Stimulated activated CD4-positive, alpha-beta T cell treated with anti-CD3 and anti-CD28 coated beads, Interleukin-1b, Interleukin-23, amount 100 ng/mL, for 1 hour (primary cell): Measurements from ENCODE around the gene NCK2.

Experiments
- DNase-seq, 2 donors: peaks; one replicate each; pipeline ENCODE4 v3.0.0-alpha.2; 2020; ENCODE audit warnings: low read depth in 2 of 2

The NCK2 gene

GRCh38 chr2:105813045-105813315, 68.3 kb downstream of the NCK2 start:
- DNase-seq = no peak

DNA sequence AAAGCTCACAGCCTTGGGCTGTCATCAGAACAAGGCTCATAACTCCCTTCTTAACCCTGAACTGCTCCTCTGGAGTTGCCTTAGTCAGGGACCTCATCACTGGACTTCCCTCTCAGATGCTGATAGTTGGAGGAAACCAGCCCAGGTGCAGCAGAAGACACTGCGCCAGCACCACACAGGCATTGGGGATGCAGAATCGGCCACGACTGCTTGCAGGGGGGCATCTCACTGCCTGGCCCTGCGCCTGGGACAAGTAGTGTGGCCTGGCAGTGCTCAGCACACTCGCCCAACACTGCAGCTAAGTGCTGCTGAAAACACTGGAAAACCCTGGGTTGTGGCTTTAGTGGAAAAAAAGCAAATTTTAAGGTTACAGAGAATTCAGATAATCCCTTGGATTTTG, 68.7 kb downstream of the NCK2 start:
- no peak for DNase-seq

DNA sequence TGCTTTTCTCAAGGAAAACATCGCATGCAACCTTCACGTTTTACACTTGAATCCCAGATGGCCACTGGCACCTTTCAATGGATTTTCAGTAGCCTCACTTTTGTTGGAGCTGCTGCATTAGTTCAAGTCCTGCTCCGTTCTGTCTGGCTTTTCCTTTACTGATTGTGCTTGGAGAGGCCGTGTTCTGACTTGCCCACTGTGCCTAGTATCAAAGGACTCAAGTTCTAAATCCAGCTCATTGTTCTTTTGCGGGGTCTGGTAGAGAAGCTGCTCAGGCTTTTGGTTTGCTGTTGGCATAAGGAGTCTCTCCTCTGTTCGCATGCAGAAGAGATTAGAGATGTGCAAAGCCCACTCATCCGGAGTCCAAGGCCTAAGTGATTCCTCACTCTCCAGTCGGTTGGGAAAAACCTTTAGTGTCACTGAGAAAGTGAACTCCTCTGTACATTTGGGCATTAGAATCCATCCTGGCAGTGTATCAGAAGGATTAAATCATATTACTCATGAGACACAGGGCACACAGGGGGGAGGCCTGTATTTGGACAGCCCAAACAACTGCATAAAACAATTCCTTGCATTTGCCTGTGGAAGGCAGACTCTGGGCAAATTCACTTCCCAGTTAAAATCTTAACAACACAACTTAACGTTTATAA, 69.7 kb downstream of the NCK2 start:
- DNase-seq = no peak

DNA sequence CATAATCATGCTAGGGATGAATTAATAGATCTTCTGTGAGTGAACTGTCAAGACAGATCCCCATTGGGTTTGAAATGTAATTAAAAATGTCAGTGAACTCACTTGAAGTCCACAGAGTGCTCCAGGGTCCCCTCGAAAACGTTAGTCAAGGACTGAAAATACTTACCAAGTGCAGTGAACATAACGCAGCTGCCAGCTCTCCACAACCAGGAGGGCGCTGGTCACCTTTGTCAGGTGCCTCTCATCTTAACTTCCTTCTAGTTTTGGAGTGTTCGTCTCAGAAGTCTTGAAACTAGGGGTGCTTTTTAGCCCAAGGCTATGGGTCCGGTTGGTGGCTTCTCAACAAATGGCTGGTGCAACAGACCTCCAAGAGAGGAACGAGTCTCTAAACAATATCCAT, 70.7 kb downstream of the NCK2 start:
- DNase-seq = no peak

- DNase-seq = no peak
Measured at GRCh38 chr2:105820151-105820550, 75.4 kb downstream of the NCK2 start.

- DNase-seq = no peak
Measured at GRCh38 chr2:105820691-105821090, 76.0 kb downstream of the NCK2 start.

DNA sequence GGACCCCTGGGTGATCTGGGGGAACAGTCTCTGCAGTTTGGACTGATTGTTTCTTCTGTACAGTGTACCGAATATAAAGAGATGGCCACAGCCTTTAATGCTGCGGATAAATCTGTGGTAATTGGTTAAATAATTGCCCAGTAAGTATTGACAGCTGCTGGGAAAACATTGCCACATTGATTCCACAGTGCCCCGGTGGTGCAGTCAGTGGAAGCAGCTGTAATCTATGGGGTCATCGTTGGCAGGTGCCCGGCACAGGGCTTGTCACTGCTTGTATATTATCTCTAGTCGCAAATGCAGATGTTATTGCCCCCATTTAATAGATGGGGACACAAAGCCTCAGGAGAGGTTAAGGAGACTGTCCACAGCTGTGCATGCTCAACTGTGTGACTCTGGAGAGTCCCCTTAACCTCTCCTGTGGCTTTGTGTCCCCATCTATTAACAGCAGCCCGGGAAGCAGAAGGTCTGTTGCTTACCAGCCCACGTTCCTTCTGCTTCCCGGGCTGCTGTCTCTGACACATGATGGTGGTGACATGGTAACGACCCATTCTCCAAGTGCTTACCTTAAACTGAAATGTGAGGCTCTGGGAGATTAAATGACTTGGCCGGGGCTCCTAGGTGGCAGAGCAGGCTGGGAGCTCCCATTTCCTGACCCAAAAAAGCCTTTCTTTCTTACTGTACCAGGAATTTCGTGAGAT, 76.9 kb downstream of the NCK2 start:
- DNase-seq = no peak

GRCh38 chr2:105822186-105822585, 77.5 kb downstream of the NCK2 start:
- no peak for DNase-seq

- DNase-seq = no peak
Measured at GRCh38 chr2:105824446-105824845, 79.7 kb downstream of the NCK2 start.

GRCh38 chr2:105827351-105828096, 82.8 kb downstream of the NCK2 start:
- no peak for DNase-seq

DNA sequence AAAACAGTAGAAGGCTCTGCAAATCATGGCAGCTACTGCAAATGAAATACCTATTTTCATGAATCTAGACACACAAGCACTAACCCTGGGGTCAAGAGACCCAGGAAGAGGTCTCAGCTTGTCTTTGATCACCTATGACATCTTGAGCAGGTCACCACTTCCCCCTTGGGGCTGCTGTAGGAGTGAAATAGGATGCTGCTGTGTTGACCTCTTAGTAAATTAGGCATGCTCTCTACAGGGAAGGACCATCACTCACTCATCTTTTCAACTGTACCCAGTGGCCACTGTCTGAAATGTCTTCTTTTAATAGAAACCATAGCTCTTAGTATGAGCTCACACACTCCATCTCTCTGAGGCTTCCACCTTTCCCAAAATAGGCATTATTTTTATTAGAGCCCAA, 83.8 kb downstream of the NCK2 start:
- DNase-seq = no peak

- DNase-seq = no peak
Measured at GRCh38 chr2:105834931-105835330, 90.2 kb downstream of the NCK2 start.

GRCh38 chr2:105836341-105836740, 91.6 kb downstream of the NCK2 start:
- no peak for DNase-seq

DNA sequence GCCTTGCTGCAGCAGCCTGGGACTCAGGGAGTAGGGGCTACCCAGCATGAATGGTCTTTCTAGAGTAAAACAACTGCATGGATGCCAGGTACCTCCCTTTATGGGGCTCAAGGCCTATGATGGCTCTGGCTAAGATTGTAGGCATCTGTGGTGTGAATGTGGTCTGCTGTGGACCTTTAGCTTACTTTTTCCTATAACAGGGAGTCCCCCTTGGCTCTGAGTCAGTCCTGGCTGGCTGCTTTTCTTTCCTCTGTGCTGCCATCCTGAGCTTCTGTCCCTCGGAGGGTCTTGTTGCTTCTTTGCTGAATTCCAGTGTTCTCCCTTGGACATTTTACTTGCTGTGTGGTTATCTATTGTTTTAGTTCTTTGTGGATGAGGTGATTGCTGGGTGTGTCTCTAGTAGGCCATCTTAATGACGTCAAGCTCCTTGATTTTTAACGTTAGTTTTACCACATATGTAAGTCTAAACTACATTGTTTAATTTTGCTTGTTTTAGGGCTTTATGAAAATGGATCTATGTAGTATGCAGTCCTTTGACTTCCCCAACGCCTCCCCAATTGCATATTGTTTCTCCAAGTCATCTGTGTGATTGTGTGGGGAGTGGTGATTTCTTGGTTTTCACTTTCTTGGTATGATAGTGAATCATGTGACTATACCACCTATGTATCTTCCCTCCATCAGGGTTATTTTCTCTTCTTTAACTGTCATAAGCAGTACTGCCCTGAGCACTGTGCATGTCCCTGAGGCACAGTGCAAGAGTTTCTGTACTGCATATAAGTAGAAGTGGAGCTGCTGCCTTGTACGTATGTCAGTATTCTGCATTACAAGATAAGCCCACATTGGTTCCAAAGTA, 92.4 kb downstream of the NCK2 start:
- no peak for DNase-seq

- DNase-seq = no peak
Measured at GRCh38 chr2:105839793-105840192, 95.1 kb downstream of the NCK2 start.

- DNase-seq = no peak
Measured at GRCh38 chr2:105840933-105841332, 96.2 kb downstream of the NCK2 start.

DNA sequence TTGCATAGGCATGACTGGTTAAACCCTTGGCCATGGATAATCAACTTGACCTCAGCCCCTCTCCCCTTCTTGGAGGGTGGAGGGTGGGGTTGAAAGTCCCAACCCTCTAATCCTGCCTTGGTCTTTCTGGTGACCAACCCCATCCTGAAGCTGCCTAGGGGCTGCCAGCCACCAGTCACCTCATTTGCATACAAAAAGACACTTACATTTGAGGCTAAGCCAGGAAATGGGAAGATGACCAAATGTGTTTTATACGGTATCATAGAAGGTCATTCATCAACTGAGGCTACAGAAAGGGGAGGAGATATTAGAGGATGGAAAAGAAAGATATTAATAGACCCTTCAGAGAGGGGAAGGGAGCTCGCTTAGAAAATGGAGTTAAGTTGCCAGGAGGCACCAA, 96.8 kb downstream of the NCK2 start:
- no peak for DNase-seq

- DNase-seq = no peak
Measured at GRCh38 chr2:105842555-105842954, 97.8 kb downstream of the NCK2 start.

DNA sequence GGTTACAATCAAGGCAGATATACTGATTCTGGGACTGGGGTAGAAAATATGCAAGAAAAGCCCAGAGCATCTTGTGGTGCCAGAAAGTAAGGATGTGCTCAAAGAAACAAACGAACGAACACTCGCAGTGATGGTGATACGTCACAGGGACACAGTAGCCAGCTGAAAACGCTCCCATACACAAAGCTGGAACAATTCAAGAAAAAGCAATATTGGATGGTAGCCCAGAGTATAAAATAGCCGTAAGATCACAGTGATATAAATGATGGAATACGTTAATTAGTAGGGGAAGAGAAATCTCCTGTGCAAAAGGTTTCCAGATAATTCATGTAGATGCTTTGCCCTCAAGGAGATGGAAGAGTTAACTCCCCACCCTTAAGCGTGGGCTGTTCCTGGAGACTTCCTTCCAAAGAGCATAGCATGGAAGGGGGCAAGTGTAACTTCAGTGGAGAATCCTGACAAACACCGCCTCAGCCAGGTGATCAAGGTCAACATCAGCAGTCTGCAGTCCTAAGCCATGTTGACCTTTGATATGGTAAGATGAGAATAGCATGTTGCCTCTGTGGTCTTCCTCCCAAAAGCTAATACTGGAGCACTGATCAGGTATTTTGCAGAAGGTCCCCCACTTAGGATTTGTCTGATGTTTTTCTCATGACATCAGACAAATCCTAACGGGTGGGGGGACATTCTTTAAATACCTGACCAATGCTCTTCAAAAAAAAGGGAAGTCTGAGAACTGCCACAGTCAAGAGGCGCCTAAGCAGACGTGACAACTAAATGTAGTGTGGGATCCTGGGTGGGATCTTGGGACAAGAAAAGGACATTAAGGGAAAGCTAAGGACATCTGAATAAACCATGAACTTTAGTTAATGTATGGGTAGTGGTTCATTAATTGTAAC, 99.0 kb downstream of the NCK2 start:
- DNase-seq = no peak

DNA sequence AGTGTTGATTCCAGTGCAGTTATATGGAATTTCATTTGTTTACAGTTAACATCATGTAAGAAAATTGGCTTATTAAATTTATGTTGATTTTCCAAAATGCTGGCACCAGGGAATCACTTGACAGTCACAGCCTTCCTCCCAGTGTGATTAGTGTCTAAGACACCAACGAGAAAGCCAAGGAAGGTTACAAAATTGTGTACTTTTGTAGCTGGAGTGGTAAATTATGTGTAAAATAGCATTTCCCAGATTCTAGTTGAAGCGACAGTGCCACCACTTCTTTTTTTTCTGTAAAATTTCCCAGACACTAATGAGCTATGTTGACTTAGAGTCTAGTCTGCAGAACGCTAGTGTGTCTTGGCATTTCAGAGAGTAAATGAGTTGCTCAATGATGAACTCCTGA, 101.3 kb downstream of the NCK2 start:
- no peak for DNase-seq

GRCh38 chr2:105847056-105847455, 102.3 kb downstream of the NCK2 start:
- no peak for DNase-seq
